Tibial nerve (tissue), 4 donors: ENCODE results near the gene GNGT2. TPM values are rescaled to one million over a fixed set of nuclear protein-coding genes. Genes with fewer than 3 reads are reported as not detected.

ENCODE experiments used
- DNase-seq, 2 donors: peaks; one replicate each; pipeline ENCODE4 v3.0.0-alpha.2; 2019; ENCODE audit warnings: low spot score in 2 of 2
- H3K27ac ChIP-seq, 4 donors: fragments of 200-600 bp; sonication (generic) in 3 of 4; one replicate each; pipeline ENCODE4 v1.5.1; 2017 to 2019; ENCODE audit warnings: mild to moderate bottlenecking in 1 of 4
- H3K27me3 ChIP-seq, 2 donors: fragments of 200-600 bp; sonication (generic) in 1 of 2; one replicate each; pipeline versions ENCODE4 v1.5.1 to v1.6.0; 2017 to 2019
- H3K36me3 ChIP-seq, 3 donors: fragments of 200-600 bp; sonication (generic); one replicate each; pipeline ENCODE4 v1.5.1; 2018 to 2019
- H3K4me1 ChIP-seq, 4 donors: fragments of 200-600 bp; sonication (generic) in 3 of 4; one replicate each; pipeline ENCODE4 v1.5.1; 2017 to 2019
- H3K4me3 ChIP-seq, 4 donors: fragments of 200-600 bp; sonication (generic) in 3 of 4; one replicate each; pipeline ENCODE4 v1.5.1; 2017 to 2019; ENCODE audit warnings: mild to moderate bottlenecking in 1 of 4, moderate library complexity in 1 of 4
- H3K9me3 ChIP-seq, 4 donors: fragments of 200-600 bp; sonication (generic) in 3 of 4; one replicate each; pipeline ENCODE4 v1.5.1; 2017 to 2019
- CTCF ChIP-seq, 5 experiments: fragments of 200-600 bp in 3 of 5; fragments of 450-650 bp in 2 of 5; sonication (generic) in 3 of 5; IDR thresholded peaks; one replicate each; pipeline ENCODE4 v1.5.1; 2016 to 2019; ENCODE audit warnings: antibody characterized with exemption in 5 of 5, mild to moderate bottlenecking in 3 of 5, moderate library complexity in 2 of 5
- EP300 ChIP-seq, 2 donors: sonication (generic); formaldehyde crosslinking; IDR thresholded peaks; one replicate each; pipeline ENCODE4 v1.6.1; 2017; ENCODE audit warnings: antibody characterized with exemption in 2 of 2, mild to moderate bottlenecking in 1 of 2
- POLR2A ChIP-seq, 2 donors: fragments of 450-650 bp; IDR thresholded peaks; one replicate each; pipeline ENCODE4 v1.6.1; 2017; ENCODE audit warnings: antibody characterized with exemption in 2 of 2, mild to moderate bottlenecking in 2 of 2, moderate library complexity in 2 of 2
- WGBS, 2 donors: methylation state at CpG; one replicate each; pipeline ENCODE4 v1.1.5; 2018; 5-methylcytosine and 5-hydroxymethylcytosine counted together
- total RNA-seq, 4 donors: library from RNA; depleted of rRNA; stranded (reverse); fragments of >200 nt; gene quantifications; one replicate each; pipeline ENCODE4 v1.1.0, GENCODE V29; 2016

Gene GNGT2
- total RNA-seq, 4 donors from 2014 or later, result 1.2 TPM; not detected in 3

GRCh38 chr17:49252148-49252695 lies 41.8 kb upstream of the GNGT2 start:
- Histone ChIP-seq H3K27me3 (peaks cover 0 to 24% of the 10 kb centered on the region in 2 donors), H3K36me3 (no peaks in the 10 kb centered on the region), H3K9me3 (no peaks in the 10 kb centered on the region), H3K4me1 (peaks cover 0 to 6% (median 0%) of the 10 kb centered on the region in 4 donors), H3K4me3 (no peak overlapping the region), H3K27ac (no peak overlapping the region)
- no peak for DNase-seq
- 81 to 82% methylated on average over 6 of the region's 6 CpGs for WGBS, 2 donors
- no peak for TF ChIP-seq CTCF (IDR thresholded peaks at IDR 0.05)
- TF ChIP-seq POLR2A (IDR thresholded peaks at IDR 0.05), result no peak
- TF ChIP-seq EP300 (IDR thresholded peaks at IDR 0.05), result no peak

- no peak overlapping the region for H3K27ac ChIP-seq
Observed at GRCh38 chr17:49249890-49250522, 39.6 kb upstream of the GNGT2 start.

GRCh38 chr17:49249292-49249794 lies 39.0 kb upstream of the GNGT2 start:
- 16 to 22% methylated on average over 10 of the region's 10 CpGs for WGBS, 2 donors
- Histone ChIP-seq H3K9me3 (no peaks in the 10 kb centered on the region), H3K4me3 (no peak overlapping the region), H3K36me3 (no peaks in the 10 kb centered on the region), H3K27me3 (peaks cover 0 to 24% of the 10 kb centered on the region in 2 donors), H3K4me1 (peaks cover 0 to 6% (median 0%) of the 10 kb centered on the region in 4 donors), H3K27ac (no peak overlapping the region)
- no peak for DNase-seq
- TF ChIP-seq POLR2A (IDR thresholded peaks at IDR 0.05) (no peak), EP300 (IDR thresholded peaks at IDR 0.05) (no peak), CTCF (IDR thresholded peaks at IDR 0.05) (no peak)

More at GRCh38 chr17:49249890-49250522, 39.6 kb upstream of the GNGT2 start:
- Histone ChIP-seq H3K4me1 (peaks cover 0 to 6% (median 0%) of the 10 kb centered on the region in 4 donors), H3K9me3 (no peaks in the 10 kb centered on the region), H3K36me3 (no peaks in the 10 kb centered on the region), H3K4me3 (no peak overlapping the region), H3K27me3 (peaks cover 0 to 24% of the 10 kb centered on the region in 2 donors)
- 87 to 89% methylated on average over 12 of the region's 12 CpGs for WGBS, 2 donors
- no peak for DNase-seq
- TF ChIP-seq EP300 (IDR thresholded peaks at IDR 0.05), result no peak
- no peak for TF ChIP-seq CTCF (IDR thresholded peaks at IDR 0.05)

GRCh38 chr17:49247944-49248343 lies 37.6 kb upstream of the GNGT2 start:
- no peak overlapping the region for H3K27ac ChIP-seq
- no peak overlapping the region for H3K4me3 ChIP-seq
- TF ChIP-seq EP300 (IDR thresholded peaks at IDR 0.05), result no peak
- TF ChIP-seq CTCF (IDR thresholded peaks at IDR 0.05), result no peak
- TF ChIP-seq POLR2A (IDR thresholded peaks at IDR 0.05), result no peak
- 92 to 93% methylated on average over 7 of the region's 7 CpGs for WGBS, 2 donors
- H3K9me3 ChIP-seq, result no peaks in the 10 kb centered on the region
- H3K4me1 ChIP-seq, result peaks cover 0 to 6% (median 0%) of the 10 kb centered on the region in 4 donors
- H3K27me3 ChIP-seq, result peaks cover 0 to 24% of the 10 kb centered on the region in 2 donors
- DNase-seq, result no peak
- no peaks in the 10 kb centered on the region for H3K36me3 ChIP-seq

GRCh38 chr17:49244839-49245238 lies 34.5 kb upstream of the GNGT2 start:
- peaks cover 0 to 19% of the 10 kb centered on the region in 2 donors for H3K27me3 ChIP-seq
- H3K4me3 ChIP-seq, result no peak overlapping the region
- H3K9me3 ChIP-seq, result no peaks in the 10 kb centered on the region
- no peak overlapping the region for H3K27ac ChIP-seq
- no peak for DNase-seq
- H3K4me1 ChIP-seq, result peaks cover 0 to 6% (median 0%) of the 10 kb centered on the region in 4 donors
- H3K36me3 ChIP-seq, result no peaks in the 10 kb centered on the region
- TF ChIP-seq EP300 (IDR thresholded peaks at IDR 0.05) (no peak), CTCF (IDR thresholded peaks at IDR 0.05) (no peak), POLR2A (IDR thresholded peaks at IDR 0.05) (no peak)
- 83 to 84% methylated on average over 3 to 4 of the region's 4 CpGs for WGBS, 2 donors
